Activated CD8-positive, alpha-beta memory T cell treated with anti-CD3 and anti-CD28 coated beads, Interleukin-2, amount 50 U/mL, for 4 hours (primary cell): ENCODE measurements around the gene PPP1R18.
A peak's percentile ranks its signal among the peaks of the same experiment; 100 is the strongest.

ENCODE experiments used
- DNase-seq: peaks from one replicate; pipeline ENCODE4 v3.0.0-alpha.2; 2020

Gene PPP1R18

DNA sequence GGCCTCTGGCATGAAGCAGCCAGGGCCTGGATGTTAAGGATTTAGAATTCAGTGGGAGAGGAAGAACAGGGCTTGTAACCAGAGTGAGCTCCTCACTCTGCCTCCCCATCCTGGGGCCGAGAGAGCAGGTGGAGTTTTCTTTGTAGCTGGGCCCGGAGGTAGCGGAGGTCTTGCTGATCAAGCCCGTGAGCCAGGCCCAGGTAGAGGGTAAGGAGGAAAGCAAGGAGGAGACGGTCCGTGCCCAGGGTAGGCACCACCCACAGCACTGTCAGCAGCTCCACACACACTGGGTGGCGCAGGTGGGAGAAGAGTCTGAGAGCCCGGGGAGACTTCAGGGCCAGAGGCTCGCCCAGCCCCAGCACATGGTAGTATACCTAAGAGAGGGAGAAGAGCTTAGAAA is 2.1 kb upstream of the PPP1R18 start:
- no peak for DNase-seq

DNA sequence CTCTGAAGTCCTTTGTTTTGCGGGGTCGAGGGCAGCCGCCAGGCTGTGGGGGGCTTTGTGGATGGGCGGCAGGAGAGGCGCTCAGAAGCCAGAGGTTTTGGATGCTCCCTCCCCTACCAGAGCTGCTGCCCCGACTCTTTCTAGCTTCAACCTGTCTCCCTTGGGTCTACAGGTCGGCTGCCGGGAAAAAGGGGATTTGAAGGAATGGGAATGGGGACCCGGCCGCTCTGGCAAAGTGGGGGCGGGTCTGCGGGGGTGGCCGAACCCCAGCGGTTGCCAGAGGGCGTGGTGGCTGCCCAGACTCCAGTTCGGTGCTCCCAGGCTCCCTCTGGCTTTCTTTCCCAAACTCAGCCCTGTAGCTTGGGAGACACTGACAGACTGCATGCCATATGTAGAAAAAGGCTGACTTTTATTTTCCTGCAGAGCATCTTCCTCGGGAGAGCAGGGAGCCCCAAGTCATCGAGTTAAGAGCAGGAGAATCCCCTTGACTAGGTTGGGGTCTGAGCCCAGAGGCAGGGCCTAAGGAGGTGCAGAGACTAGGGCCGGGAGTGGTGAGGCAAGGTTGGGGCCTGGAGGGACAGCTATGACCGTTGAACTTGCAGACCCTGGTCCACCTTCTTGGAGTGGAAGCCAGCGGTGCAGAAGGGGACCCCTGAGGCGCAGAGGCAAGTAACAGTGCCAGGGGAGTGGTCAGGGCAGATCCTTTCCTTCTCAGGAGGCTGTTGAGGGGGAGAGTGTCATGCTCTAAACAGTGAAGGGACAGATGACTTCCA is 1.4 kb upstream of the PPP1R18 start:
- no peak for DNase-seq

DNA sequence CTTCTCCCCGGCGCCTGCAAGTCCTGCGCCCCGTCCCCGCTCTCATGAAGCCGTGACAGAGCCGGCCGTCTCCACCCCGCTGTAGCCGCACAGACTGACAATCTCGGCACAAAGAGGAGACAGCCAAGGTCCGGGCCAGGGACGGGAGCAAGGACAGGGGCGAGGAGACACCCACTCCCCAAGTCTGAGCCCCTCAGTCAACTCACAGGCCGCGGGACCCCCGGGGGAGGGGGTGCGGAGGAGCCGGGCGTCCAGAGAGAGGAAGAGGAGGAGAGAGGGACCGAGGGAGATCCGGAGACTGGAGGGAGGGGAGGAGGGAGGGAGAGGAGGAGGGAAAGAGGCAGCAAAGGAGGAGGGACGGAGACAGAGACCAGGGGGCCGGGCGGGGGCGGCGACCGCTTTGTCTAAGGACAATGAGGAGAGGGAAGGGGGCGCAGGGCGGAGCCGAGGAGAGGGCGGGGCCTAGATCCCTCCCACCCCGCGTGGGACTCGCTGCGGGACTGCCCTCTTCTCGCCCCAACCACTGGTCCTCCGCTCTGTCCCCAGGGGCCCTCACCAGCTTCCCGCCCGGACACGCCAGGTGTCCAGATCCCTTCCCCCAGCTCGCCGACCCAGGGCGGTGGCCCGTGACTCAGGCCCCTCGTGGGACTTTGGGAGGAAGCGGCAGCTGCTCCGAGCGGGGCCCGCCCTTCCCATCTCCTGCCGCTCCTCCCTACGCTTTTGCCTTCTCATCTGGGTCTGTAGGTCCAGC is 638 bp upstream of the PPP1R18 start:
- DNase-seq: peak; percentile 74

DNA sequence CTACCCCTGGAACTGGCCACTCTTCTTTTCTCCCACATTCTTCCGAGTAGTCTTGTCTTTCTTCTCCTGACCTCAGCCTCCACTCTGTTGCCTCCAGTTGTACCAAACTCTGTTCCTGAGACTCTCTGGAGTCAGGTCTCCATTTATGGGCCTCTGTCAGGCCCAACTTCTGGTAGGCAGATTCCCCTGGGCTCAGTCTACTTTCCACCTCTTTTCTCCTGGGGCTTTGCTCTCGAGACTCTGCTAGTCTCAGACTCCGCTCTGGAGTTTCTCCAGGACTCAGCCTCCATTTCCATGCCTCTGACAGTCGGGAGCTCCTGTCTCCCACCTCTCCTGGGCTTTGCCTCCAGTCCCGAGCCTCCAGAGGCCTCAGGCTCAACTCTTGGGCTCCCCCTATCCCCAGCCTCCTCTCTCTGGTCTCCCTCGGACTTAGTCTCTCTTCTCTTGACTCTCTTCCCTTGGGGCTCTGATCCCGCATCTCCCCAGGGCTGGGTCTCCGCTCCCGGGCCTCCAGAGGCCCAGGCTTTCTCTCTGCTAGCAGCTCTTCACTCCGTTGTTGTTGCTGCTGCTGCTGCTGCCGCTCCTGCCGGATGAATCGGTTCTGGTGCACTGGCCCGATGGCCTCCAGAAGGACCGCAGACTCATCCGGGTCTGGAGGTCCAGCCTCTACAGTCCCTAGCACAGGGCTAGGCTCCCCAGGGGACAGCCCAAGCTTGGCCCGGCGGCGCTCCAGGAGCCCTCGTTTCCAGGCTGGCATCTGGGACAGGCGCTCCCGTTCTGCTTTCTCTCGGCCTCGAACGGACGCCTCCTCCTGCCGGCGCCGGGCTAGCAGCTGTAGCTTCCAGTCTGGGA is 1.1 kb downstream of the PPP1R18 start:
- DNase-seq: no peak

DNA sequence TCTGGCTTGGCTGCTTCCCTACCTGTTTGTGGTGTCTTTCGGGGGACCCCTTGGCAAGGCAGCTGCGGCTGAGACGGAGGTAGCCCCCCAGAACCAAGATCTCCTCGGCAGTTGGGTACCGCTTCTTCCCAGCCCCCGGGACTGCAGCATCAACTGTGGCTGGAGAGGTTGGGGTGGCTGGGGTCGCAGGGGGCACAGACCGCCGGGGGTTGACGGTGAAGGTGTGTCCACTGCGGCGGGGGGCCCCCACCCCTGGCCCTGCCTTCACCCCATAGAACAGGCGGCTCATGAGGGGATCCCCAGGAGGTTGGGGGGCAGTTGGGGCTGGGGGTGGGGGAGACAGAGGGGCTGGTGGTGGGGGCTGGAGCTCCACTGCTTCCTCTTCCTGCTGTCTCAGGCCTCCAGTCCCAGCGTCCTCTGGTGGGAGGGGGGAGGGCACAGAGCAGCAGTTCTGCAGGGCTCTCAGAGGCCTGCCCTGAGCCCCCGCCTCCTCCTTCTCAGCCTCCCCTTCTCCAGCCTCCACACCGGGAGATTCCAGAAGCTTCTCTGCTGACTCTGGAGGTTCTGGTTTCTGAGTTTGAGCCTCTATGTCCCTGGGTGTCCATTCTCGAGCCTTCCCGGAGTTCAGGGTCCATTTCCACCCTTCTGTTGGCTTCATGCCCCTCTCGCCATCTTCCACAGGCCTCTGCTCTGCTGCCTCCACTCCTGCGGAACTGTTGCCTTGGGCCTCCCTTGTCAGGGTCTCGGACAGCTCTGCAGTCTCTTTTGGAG is 1.9 kb downstream of the PPP1R18 start:
- DNase-seq: peak; percentile 51

DNA sequence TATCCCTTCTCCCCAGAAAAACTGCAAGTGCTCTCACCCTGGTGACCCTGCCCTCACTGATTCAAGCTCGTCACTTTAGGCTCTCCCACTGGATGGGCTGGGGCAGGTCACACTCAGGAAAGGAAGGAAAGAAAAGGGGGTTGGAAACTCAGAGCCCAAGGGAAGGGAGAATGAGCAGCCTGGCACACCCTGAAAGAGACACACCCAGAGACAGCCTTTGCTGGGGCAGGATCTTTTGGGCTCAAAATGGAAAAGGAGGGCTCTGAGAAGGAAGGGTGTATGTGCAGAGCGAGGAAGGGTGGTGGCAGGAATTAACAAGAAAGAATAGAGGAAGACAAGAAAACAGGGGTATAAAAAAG is 2.5 kb downstream of the PPP1R18 start:
- no peak for DNase-seq

DNA sequence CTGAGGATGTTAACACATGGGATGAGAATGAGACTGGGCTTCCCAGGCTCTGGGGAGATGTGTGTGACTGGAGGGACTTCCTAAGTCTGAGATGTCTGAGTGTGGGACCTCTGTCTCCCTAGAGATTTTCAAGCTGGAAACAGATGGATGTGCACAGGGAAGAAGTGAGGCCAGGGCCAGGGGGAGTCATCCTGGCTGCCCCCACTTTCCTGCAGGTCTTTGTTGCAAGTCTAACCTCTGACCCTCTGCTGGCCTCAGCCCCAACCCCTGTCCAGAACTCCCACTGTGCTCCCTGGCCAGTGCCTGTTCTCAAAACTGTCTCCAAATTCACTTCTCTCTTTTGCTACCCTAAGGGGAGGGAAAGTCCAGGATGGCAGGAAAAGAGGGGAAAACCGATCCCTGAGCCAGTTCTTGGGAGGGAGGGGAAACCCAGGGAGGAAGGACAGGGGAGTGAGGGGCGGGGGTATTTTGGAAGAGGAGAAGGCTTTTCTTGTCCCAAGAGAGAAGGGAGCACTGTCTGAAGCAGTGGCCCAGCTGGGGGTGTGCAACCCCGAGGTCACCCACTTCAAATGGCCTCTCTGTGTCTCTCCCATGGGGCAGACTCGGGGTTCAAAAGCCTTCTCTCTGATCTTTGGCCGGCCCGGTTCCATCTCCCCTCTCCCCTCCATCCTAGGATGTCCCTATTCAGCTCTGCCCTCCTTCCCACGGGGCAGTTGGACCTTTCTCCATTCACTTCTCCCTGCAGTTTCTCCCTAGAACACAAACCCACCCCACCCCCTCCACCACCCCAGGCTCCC is 3.1 kb downstream of the PPP1R18 start:
- DNase-seq: no peak

DNA sequence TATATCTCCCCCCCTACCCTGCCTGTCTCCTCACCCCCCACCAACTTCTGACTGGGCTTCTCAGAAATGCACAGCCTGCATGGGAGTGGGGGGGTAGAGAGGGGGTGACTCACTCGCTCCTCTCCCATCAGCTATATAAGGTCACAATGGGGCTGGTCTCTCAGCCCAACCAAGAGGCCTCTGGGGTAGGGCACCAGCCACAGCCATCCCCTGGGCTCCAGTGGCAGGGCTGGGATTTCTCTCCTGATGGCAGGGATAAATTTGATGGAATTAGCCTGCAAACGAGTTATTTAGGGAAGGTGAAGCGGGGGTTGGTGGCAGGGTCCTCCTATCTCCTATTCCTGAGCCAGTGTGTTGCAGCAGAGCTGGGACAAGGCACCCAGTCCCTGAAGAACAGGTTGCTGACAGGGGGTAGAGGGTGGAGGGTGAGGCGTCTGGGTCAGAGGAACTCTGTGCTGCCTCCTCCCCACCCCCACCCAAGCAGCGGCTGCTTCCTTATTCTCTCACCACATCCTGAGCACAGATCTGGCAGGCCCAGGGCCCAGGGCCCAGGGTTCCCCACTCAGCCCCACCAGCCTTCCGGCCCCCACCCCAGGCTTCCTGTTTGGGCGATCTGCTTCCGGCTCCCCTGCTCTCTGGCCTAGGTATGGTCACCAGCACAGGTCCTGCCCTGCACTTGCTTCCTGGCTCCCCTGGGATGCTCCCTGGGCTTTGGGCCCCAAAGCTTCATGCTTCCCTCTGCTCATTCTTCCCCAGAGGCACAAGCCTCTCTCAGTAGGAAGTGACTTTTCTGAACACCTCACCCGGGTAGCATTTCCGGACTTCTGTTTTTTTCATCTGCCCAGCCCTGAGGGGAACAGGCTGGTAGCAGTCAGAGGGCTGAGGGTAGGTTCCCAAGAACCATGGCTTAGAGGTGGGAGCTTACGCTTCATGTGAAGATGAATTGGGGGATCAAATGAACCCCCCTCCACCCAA is 4.0 kb downstream of the PPP1R18 start:
- DNase-seq: peak; percentile 86

DNA sequence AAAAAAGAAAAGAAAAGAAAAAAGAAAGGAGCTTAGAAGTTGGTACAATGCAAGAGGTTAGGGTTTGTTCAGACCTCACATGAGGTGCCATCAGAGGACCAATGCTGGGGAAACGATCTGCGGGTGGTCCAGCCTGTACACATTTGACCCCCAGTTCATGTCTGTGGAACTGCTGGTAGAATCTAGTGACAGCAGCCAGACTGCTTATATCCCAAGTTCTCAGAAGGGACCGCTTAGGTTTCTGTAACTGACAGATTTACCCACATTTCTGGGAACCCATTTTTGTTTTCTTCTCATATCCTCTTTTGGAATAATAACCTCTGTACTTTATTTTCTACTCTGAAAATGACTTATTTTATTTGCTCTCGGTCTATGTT is 4.7 kb downstream of the PPP1R18 start:
- DNase-seq: no peak

DNA sequence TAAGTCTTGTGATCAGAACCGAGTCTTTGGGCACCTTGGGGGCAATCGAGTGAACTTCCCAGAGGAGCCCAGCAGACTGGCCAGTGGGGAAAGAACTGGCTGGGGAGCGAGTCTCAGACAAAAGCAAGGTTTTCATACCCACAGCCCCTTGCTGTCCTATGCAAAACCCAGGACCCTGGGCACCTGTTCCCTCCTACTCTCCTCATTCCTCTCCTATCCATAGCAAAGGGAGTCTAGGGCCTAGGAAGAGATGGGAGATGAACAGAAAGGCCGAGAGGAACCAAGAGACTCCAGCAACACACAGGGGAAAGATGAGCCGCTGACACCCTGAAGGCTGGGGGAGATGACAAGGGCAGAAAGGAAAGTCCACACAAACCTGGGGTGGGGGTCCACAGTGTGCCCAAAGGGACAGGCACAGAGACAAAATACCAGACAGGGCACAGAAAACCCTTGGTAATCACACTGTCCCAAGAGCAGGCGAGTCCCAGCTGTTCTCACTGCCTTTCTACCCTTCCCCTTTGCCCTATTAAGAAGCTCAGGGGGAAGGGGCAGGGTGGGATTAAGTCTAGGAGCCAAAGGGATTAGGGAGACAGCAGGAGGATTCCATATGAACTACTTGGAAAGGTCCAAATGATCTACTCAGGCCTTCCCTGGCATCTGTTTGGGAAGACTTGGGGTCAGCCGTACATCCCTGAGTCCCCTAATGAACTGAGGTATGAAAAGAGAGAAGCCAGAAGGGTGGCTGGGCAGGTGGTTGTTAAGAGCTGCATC is 6.5 kb downstream of the PPP1R18 start:
- DNase-seq: no peak

DNA sequence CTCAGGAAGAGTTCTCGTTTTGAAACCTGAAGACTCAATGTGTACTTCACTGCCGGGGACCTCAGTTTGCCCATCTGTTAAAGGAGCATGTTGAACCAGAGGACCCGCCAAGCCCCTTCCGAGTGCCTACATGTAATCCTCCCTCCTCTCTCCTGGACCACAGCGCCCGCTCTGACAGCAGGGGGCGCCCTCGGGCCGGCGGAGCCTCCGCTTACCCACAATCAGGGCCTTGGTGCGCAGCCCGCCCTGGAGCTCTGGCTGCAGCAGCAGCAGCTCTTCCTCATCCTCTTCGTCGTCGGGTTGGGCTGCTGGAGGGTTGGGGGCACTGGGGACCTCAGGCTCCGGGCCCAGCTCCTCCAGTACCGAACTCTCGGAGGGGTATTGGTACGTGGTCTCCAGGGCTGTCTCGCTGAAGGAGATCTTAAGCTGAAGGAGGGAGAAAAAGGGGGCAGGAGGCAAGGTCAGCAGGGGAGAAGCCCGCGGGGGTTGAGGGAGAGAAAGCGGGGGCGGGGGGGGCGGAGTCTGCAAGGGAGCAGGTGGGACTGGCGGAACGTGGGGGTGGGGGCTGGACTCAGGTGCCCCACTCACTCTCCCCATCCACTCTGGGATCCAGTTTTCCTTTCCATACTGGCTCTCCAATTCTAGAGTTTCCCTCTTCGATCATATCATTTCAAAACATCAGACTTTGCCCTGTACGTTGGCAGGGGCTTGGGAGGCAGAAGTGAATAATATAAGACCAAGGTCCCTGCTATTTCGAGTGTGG is 7.3 kb downstream of the PPP1R18 start:
- DNase-seq: peak; percentile 95

DNA sequence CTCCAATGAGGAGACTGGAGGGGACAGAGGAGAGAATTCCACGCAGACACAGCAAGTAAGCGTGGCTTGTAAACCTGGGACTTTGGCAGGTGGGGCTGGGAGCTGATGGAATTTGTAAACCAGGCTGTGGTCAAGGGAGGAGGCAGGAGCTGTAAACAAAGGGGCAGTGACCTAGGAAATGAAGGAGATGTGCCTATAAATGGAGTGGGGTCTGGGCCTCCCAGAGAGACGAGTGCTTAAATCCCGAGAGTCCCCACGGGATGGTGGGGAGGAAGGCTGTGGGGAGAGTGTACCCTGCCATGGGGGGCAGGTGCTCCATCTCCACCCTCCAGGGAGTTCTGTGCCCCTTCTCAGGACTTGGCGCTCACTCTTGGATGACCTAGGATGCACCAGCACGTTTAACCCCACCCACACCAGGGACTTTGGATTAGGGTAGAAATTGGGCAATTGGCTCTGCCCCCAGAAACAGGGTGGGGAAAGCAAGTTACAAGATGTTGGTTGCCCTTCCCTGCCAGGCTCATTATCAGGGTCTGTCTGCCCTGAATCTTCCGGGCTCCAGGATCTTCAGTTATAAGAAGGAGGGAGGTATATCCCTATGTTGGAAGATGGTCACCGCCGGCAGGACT is 9.7 kb downstream of the PPP1R18 start:
- no peak for DNase-seq

DNA sequence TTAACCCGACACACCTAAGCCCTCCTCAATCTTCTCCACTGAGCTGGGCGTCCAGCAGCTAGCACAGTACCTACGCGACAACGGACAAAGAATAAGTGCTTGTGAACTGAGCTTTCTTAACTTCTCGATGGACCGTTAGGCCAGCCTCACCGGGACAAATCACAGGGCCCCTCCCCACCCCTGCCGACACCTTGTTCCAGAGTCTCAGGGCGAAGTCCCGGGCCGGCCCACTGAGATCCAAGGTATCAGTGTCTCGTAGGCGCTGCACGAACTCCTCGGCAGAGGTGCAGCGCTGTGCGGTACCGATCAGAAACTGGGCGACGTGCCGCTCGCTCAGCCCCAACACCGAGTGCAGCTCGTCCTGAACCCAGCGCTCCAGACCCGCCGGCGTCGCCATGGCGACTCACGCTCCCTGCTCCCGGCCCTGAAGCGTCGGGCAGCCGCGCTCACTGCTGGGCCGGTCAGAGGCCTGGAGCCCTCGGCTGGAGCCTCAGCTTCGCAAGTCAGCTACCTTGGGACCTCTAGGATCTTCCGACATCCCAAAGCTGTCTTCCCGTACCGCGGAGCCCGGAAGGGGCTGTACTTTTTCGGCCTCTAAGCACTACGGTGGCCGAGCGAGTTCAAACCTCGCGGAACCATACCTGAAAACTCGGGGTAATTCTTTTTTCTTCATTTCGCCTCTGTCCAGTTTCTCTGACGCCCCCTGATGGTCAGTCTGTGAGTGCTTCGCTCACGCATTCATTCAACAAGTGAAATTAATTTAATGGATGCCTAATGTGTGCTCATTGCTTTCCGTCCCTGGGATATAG is 13.8 kb downstream of the PPP1R18 start, which contains the start of gene DHX16:
Gene DHX16 (minus strand): TSS at position 562 of the 809 bp plus-strand sequence. CDS start 165 bp downstream, at position 397.
- DNase-seq: peak; percentile 91

DNA sequence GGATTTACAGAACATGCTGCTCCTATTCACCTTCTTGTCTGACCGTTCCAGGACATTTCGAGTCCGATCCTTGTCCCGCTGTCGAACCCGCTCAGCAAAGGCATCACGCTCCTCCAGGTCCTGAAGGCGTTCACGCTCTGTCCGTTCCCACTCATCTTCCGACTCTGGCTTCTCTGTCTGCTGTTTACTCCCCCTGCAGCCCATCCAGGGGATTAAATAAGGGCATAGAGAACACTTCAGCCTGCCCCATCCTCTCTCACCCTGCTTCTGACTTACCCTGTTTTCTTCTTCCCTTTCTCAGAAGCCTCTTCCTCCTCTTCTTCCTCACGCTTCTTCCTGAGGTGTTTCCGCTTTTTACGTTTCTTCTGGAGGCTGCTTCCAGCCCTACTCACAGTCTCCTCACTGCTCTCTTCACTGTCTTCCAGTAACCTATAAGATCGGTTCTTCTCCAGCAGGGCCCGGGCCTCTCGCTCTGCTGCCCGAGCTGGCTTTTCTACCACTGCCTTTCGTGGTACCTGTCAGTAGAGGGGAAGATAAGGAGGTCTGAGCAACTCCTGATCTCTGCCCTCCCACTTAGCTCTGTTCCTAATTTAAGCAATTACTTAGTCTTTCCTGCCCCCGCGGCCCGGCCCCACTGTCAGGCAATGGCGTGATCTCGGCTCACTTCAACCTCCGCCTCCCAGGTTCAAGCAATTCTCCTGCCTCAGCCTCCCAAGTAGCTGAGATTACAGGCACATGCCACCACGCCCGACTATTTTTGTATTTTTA is 15.5 kb downstream of the PPP1R18 start:
- DNase-seq: no peak

DNA sequence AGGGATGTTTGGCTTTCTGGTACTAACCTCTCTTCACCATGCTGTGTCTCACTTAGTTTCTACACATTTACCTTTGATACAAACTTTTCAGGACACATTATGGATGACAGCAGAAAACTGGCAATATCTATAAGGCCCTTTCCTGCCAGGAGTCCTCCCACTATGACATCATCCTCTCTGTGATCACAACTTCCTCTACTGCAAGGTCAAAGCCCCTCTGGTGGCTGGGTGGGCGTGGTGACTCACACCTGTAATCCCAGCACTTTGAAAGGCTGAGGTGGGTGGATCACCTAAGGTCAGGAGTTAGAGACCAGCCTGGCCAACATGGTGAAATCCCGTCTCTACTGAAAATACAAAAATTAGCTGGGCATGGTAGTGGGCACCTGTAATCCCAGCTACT is 20.1 kb downstream of the PPP1R18 start:
- peak; percentile 70 for DNase-seq

DNA sequence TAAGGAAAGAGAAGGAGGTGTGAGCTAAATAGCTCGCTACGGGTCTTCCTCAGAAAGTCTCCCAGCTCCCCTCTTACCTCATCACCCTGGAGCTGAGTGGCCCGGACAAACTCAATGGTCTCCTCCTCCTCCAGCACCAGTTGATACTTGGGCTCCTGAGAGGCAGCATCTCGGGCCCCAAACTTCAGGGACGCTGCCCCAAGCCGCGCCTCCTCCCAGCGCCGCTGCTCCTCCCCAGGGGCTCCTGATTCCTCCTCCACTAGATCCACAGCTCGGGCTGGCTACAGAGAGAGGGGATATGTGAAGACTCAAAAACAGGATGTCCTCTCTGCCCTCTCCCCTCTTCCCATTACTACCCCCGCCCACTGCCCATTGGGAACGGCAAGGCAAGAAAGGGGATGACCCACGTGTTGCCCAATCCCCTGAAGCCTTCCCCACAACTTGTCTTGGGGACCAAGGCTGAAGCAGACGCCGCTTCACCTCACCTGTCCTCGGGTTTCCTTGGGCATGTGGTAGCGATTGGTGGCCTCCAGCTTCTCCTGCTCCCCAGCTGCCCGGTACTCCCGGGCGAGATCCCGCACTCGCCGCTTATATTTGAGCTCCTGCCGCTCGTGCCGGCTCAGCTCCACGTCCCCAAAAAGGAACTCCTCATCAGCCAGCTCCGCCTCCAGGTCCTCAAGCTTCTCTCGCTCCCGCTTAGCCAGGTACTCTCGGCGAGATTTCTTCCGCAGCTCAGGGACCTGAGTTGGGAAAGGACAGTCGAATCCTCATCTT is 21.3 kb downstream of the PPP1R18 start:
- no peak for DNase-seq
